Activated CD8-positive, alpha-beta memory T cell treated with anti-CD3 and anti-CD28 coated beads, Interleukin-2, amount 50 U/mL, for 1 hour (primary cell): Measurements from ENCODE around the gene DIP2C.

Experiments
- DNase-seq: peaks from one replicate; pipeline ENCODE4 v3.0.0-alpha.2; 2020; ENCODE audit errors: extremely low read depth

Gene DIP2C

GRCh38 chr10:391305-391704 lies 298.2 kb downstream of the DIP2C start:
- no peak for DNase-seq

GRCh38 chr10:390449-391100 lies 298.9 kb downstream of the DIP2C start:
- DNase-seq = no peak

- no peak for DNase-seq
These were observed 299.5 kb downstream of the DIP2C start for GRCh38 chr10:389836-390448.

GRCh38 chr10:389261-389790 lies 300.1 kb downstream of the DIP2C start:
- DNase-seq = no peak

GRCh38 chr10:388661-389045 lies 300.8 kb downstream of the DIP2C start:
- no peak for DNase-seq

- no peak for DNase-seq
These were observed 301.4 kb downstream of the DIP2C start for GRCh38 chr10:387909-388660.

- no peak for DNase-seq
These were observed 301.9 kb downstream of the DIP2C start for GRCh38 chr10:387593-387891.

GRCh38 chr10:386771-387592 lies 302.5 kb downstream of the DIP2C start:
- no peak for DNase-seq

- no peak for DNase-seq
These were observed 303.7 kb downstream of the DIP2C start for GRCh38 chr10:385571-386300.

- DNase-seq = no peak
These were observed 304.7 kb downstream of the DIP2C start for GRCh38 chr10:384538-385305.

- DNase-seq = no peak
These were observed 305.9 kb downstream of the DIP2C start for GRCh38 chr10:383519-383918.

GRCh38 chr10:381805-382204 lies 307.7 kb downstream of the DIP2C start:
- DNase-seq = no peak

GRCh38 chr10:381346-381745 lies 308.1 kb downstream of the DIP2C start:
- no peak for DNase-seq

GRCh38 chr10:380313-380940 lies 309.0 kb downstream of the DIP2C start:
- DNase-seq = no peak

- DNase-seq = no peak
These were observed 310.4 kb downstream of the DIP2C start for GRCh38 chr10:378930-379704.

GRCh38 chr10:378230-378929 lies 311.1 kb downstream of the DIP2C start:
- DNase-seq = no peak

- no peak for DNase-seq
These were observed 312.2 kb downstream of the DIP2C start for GRCh38 chr10:377228-377627.

- no peak for DNase-seq
These were observed 313.5 kb downstream of the DIP2C start for GRCh38 chr10:375815-376505.
